Esophagus squamous epithelium (tissue), 5 donors: ENCODE data around the gene KHK. TPM values are rescaled to one million over a fixed set of nuclear protein-coding genes. Genes with fewer than 3 reads are reported as not detected.

Experiments
- DNase-seq: peaks from one replicate; lab custom pipeline; 2025; lab: John Stamatoyannopoulos, UW
- H3K27ac ChIP-seq, 4 donors: fragments of 200-600 bp; sonication (generic); one replicate each; pipeline ENCODE4 v1.5.1; 2016 to 2019; ENCODE audit warnings: mild to moderate bottlenecking in 1 of 4
- H3K27me3 ChIP-seq, 4 donors: fragments of 200-600 bp; sonication (generic); 1 replicate in 3 of 4; 2 replicates in 1 of 4; pipeline versions ENCODE4 v1.5.1 to v1.6.0; 2017 to 2021; ENCODE audit warnings: antibody characterized with exemption in 1 of 4
- H3K36me3 ChIP-seq, 3 donors: fragments of 200-600 bp; sonication (generic); one replicate each; pipeline ENCODE4 v1.5.1; 2016 to 2019
- H3K4me1 ChIP-seq, 3 donors: fragments of 200-600 bp; sonication (generic); one replicate each; pipeline ENCODE4 v1.5.1; 2017 to 2019
- H3K4me3 ChIP-seq, 4 donors: fragments of 200-600 bp; sonication (generic); 1 replicate in 3 of 4; 2 replicates in 1 of 4; pipeline ENCODE4 v1.5.1; 2016 to 2019; ENCODE audit warnings: mild to moderate bottlenecking in 2 of 4, moderate library complexity in 1 of 4
- H3K9me3 ChIP-seq, 3 donors: fragments of 200-600 bp; sonication (generic); one replicate each; pipeline ENCODE4 v1.5.1; 2016 to 2019
- CTCF ChIP-seq, 6 experiments: fragments of 450-650 bp in 4 of 6; fragments of 200-600 bp in 2 of 6; sonication (generic) in 2 of 6; IDR thresholded peaks; one replicate each; pipeline ENCODE4 v1.5.1; 2016 to 2019; ENCODE audit warnings: antibody characterized with exemption in 6 of 6, mild to moderate bottlenecking in 4 of 6, moderate library complexity in 4 of 6
- POLR2A ChIP-seq, 4 donors: fragments of 450-650 bp; IDR thresholded peaks; one replicate each; pipeline ENCODE4 v1.6.1; 2017; ENCODE audit warnings: antibody characterized with exemption in 4 of 4, mild to moderate bottlenecking in 4 of 4, moderate library complexity in 3 of 4
- WGBS, 2 donors: methylation state at CpG; one replicate each; pipeline ENCODE4 v1.1.5; 2018; 5-methylcytosine and 5-hydroxymethylcytosine counted together
- intact Hi-C: fragments of 100-400 bp; cut with DNase I; formaldehyde crosslinking; loops from one replicate; pipeline ENCODE4 v1.15.0; 2022
- total RNA-seq, 4 donors: library from RNA; depleted of rRNA; stranded (reverse); fragments of >200 nt; gene quantifications; one replicate each; pipeline ENCODE4 v1.1.0, GENCODE V29; 2016
- donor health status: DM: yes; HTN: yes; CAD: no.

KHK gene
- total RNA-seq, 4 donors from 2014 or later = 1.3 to 1.9 (median 1.4) TPM

- H3K36me3 ChIP-seq = peaks cover 9 to 83% (median 9%) of the 10 kb centered on the region in 3 donors
- DNase-seq = no peak
These were observed 27.3 kb upstream of the KHK start for GRCh38 chr2:27059141-27059820.

GRCh38 chr2:27060323-27060722 is 26.2 kb upstream of the KHK start:
- Histone ChIP-seq H3K4me3 (no peak overlapping the region), H3K9me3 (no peaks in the 10 kb centered on the region), H3K27ac (no peak overlapping the region), H3K4me1 (peaks cover 0 to 4% (median 0%) of the 10 kb centered on the region in 3 donors), H3K36me3 (peaks cover under 1 to 83% (median 7%) of the 10 kb centered on the region in 3 donors), H3K27me3 (no peaks in the 10 kb centered on the region)
- WGBS, 2 donors = 83 to 86% methylated on average over 3 of the region's 3 CpGs
- intact Hi-C loops = no loop called here
- DNase-seq = no peak
- no peak for TF ChIP-seq POLR2A (IDR thresholded peaks at IDR 0.05)
- TF ChIP-seq CTCF (IDR thresholded peaks at IDR 0.05) = no peak

More at GRCh38 chr2:27059141-27059820, 27.3 kb upstream of the KHK start:
- peaks cover 0 to 4% (median 0%) of the 10 kb centered on the region in 3 donors for H3K4me1 ChIP-seq
- intact Hi-C loops = no loop called here
- WGBS, 2 donors = 80 to 87% methylated on average over 6 to 10 of the region's 15 CpGs
- H3K27ac ChIP-seq = no peak overlapping the region
- H3K27me3 ChIP-seq = no peaks in the 10 kb centered on the region
- TF ChIP-seq CTCF (IDR thresholded peaks at IDR 0.05) (no peak), POLR2A (IDR thresholded peaks at IDR 0.05) (no peak)
- H3K4me3 ChIP-seq = no peak overlapping the region
- no peaks in the 10 kb centered on the region for H3K9me3 ChIP-seq

GRCh38 chr2:27065128-27065527 is 21.4 kb upstream of the KHK start:
- peaks cover 8 to 23% (median 20%) of the 10 kb centered on the region in 3 donors for H3K4me1 ChIP-seq
- no peak overlapping the region for H3K4me3 ChIP-seq
- H3K27ac ChIP-seq = no peak overlapping the region
- H3K36me3 ChIP-seq = peaks cover 0 to 83% (median 10%) of the 10 kb centered on the region in 3 donors
- no peaks in the 10 kb centered on the region for H3K9me3 ChIP-seq
- TF ChIP-seq CTCF (IDR thresholded peaks at IDR 0.05) (no peak), POLR2A (IDR thresholded peaks at IDR 0.05) (no peak)
- 90 to 93% methylated on average over 2 to 3 of the region's 3 CpGs for WGBS, 2 donors
- no peak for DNase-seq
- intact Hi-C loops = no loop called here
- H3K27me3 ChIP-seq = no peaks in the 10 kb centered on the region

GRCh38 chr2:27067385-27067784 is 19.2 kb upstream of the KHK start:
- peaks cover 0 to 68% (median 10%) of the 10 kb centered on the region in 3 donors for H3K36me3 ChIP-seq
- H3K4me3 ChIP-seq = no peak overlapping the region
- peaks cover 16 to 40% (median 29%) of the 10 kb centered on the region in 3 donors for H3K4me1 ChIP-seq
- no peaks in the 10 kb centered on the region for H3K27me3 ChIP-seq
- 88 to 100% methylated on average over 2 to 5 of the region's 5 CpGs for WGBS, 2 donors
- TF ChIP-seq POLR2A (IDR thresholded peaks at IDR 0.05) = no peak
- no peak for TF ChIP-seq CTCF (IDR thresholded peaks at IDR 0.05)
- H3K27ac ChIP-seq = no peak overlapping the region
- no peak for DNase-seq
- H3K9me3 ChIP-seq = no peaks in the 10 kb centered on the region
- intact Hi-C loops = no loop called here

GRCh38 chr2:27069436-27069835 is 17.1 kb upstream of the KHK start:
- Histone ChIP-seq H3K4me3 (no peak overlapping the region), H3K36me3 (peaks cover 0 to 59% (median 10%) of the 10 kb centered on the region in 3 donors), H3K9me3 (no peaks in the 10 kb centered on the region), H3K27ac (peak overlapping the region in 1 of 4 donors; percentile 98), H3K27me3 (no peaks in the 10 kb centered on the region), H3K4me1 (peaks cover 16 to 61% (median 32%) of the 10 kb centered on the region in 3 donors)
- no peak for DNase-seq
- TF ChIP-seq CTCF (IDR thresholded peaks at IDR 0.05) (no peak), POLR2A (IDR thresholded peaks at IDR 0.05) (no peak)
- 83 to 95% methylated on average over 6 of the region's 6 CpGs for WGBS, 2 donors
- intact Hi-C loops = no loop called here
